HG03139 (cell line): Measurements from ENCODE around the gene LHFPL4.

Experiments used
- ATAC-seq: cut with Tn5 transposase; IDR thresholded peaks from one replicate; pipeline ENCODE4 v1.9.1; 2021; ENCODE audit not compliant: unreplicated experiment

LHFPL4 gene

DNA sequence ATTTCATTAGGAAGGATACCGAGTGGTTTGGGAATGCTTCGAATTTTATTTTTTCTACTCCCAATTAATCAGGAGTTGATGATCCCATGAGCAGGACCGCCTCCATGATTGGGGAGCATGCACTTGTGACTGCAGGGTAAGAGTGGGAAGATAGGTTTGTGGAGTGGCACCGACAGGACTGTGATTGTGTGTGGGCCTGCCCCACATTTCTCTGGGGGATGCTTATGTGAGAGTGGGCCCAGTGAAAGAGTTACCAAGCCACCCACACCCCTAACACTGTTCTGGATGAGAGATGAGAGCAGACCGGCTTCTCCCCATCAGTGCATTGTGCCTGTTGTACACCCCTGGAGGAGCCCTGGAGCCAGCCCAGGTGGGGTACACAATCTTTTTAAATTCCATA lies 76.7 kb downstream of the LHFPL4 start:
- ATAC-seq: no peak

DNA sequence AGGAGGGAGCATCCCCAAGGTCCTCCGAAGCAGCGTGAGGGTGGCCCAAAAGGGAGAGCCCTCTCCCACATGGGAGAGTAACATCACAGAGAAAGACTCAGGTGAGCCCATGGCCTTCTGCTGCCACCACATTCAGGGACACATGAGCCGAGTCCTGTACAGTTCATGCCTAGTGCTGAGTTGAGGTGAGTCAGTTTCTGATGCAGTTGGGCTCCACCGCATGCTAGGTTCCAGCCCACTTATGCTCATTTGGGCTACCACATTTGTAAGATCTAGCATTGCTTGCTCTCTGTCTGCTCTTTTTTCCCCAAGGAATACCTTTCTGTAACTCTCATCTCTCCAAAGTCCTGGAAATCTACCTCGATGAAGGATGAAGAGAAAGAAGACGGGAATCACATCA lies 79.1 kb downstream of the LHFPL4 start:
- ATAC-seq: no peak

DNA sequence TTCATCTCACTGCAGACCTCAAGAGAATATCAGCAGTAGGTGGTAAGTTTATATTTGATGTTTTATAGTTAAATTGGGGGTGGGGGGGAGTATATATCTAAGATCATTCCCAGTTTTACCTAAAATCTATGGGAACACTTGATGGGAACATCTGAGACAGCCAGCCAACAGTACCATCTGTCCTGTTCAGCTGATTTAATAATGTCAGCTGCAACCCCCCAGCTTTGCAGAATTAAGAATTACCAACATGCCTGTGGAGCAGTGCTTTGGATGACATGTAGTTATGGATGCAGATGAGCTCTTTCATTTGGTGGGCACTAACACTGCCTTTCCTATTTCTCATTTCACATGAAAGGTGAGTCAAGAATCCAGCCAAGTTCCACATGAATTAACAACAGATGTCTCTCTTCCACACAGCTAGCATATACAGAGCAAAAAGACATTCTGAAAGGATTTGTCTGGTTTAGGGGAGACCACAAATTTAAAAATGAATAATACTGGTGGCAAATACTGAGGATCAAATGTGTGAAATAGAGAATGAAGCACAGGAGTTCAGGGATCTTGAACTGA lies 80.0 kb downstream of the LHFPL4 start:
- ATAC-seq: no peak

DNA sequence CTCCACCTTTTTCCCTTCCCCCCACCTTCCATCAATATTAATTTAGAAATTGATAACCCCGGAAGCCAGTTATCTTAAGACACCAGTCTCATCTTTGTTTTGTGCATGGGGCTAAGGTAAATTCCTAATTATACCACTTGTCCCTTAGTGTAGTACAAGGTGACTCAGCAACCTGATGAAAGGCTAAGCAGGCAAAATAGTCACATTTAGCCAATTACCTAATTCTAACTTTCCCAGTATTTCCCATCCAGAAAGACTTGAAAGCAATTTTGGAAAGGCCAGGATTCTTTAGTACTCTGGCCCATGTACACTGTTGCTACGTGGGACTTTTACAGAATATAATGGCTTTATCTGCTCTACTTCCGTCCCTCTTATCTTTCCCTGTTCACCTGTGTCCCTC lies 83.6 kb downstream of the LHFPL4 start:
- no peak for ATAC-seq

DNA sequence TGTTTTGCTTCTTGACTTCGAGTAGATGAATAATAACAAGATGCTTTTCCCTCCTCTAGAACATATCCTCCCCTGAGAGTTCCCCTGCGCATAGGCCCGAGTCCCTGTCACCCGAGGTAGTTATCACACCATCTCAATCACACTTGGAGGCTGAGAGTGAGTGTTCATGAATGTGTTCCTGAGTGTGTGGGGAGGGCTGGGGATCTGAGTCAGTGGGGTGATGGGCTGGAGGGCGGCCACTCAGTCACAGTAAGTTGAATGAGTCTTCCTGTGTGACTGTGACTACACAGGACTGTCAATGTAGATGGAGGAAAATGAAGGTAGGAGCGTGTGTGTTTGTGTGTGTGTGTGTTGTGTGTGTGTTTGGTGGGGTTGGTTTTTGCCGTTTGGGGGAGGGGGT lies 85.2 kb downstream of the LHFPL4 start:
- ATAC-seq: no peak

DNA sequence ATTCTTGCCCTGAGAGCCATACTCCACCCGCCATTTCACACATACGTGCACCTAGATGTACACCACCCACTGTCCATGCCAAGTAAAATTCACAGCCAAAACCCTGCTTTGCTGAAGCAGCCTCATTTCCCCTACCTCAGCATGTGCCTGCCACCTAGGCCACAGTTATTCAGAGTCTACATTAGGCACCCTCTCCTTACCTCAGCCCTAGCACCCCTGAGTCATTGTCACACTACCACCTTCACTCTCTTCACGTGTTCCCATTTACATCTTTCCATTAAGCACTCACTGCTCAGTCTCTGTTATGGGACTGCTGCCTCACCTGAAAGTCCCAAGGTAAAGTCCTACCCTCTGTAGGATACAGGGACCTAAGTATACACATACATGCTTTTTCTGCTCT lies 86.2 kb downstream of the LHFPL4 start:
- no peak for ATAC-seq

DNA sequence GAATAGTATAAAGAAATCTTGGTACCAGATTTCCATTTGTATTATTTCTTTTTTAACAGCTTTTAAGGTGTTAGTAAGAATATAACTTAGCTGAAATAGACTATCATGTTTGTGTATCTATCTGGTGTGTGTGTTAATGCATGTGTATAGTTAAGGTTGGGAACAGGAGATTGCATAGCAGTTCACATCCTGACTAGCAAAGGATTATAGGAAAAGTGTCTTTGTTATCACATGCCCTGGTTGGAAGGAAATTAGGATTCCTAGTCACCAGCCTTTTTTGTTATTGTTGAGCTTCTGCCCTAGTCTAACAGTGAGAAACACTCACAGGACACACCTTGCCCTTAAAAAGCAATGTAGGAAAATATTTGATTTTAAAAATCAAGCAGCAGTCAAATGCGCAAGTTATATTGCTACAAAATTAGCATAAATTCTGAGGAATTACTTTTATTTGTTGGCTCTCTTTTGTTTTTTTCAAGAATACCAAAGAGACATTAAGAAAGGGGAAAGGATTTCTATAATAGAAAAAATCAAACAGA lies 98.0 kb downstream of the LHFPL4 start:
- no peak for ATAC-seq

DNA sequence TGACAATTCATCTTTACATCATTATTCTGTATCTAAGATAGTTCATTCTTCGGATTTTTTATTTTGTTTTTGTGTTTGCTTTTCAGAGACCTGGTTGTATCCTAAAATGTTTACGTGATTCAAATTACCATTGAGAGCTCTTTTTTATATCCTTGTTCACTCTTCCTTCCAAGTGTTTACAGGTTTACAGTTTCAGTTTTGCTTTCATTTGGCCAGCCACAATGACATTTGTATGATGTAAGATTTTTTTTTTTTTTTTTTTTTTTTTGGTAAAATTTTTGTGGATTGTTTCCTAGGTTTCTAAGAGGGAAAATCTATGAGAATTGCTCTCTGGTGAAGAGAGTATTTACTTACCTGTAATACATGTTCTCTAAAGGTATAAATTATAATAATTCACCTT lies 101.2 kb downstream of the LHFPL4 start:
- ATAC-seq: no peak

DNA sequence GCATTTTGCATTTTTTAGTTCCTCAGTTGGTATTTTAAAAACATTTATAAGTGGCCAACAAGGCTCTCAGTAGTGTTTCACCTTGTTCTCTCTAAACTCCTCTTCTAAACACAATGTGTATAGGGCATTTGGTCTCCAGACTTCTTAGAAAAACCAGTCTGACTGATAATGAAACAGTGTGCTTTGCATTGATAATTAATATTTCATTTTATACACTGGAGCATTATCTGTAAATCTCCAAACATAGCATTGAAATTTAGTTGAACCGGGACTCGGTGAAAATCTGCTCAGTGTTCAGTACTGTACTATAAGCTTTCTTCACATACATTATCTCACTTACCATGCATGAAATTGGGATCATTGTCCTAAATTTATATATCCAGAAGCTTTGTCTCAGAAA lies 102.6 kb downstream of the LHFPL4 start:
- no peak for ATAC-seq

DNA sequence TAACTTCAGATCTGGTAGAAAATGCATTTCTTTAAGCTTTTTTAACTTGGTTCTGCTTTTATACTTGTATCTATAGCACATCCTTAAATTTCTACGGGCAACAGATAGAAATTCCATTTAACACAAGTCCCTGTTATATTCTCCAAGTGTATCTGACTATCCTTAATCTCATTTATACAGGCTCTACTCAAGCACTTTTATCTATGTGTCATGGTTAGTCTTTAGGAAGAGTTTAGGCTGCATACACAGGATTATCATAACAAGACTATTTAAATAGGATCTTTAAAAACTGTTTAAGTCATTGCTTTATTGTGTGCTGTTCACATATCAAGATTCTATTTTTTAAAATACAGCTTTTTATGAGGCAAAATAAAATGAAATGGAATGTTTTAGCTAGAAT lies 103.5 kb downstream of the LHFPL4 start:
- no peak for ATAC-seq

DNA sequence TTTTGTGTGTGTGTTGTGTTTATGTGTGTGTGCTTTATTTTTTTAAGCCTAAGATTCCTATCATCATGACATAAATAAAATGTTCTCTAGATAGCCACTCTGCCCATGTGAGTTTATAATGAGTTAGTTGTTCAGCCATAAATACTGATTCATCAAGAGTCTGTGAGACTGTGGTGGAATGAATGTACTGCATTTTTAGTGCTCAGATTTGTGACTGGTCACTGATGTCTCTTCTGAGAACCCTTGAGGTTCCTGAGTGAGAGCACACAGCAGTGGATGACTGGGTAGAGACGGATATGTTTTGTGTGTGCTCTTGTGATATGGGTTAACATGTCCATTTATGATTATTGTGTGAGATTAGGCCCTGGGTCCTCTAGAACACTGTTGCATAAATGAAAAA lies 105.0 kb downstream of the LHFPL4 start:
- no peak for ATAC-seq
